ENCODE data around the gene RALGAPB. TPM values are rescaled to one million over a fixed set of nuclear protein-coding genes. Genes with fewer than 3 reads are reported as not detected.
A peak's percentile ranks its signal among the peaks of the same experiment; 100 is the strongest.

Gene RALGAPB
- total RNA-seq, 2 donors from 2014 or later: 50.2 to 51.5 TPM

- ATAC-seq (ENCODE audit: insufficient number of reproducible peaks, low FRiP score, low read depth) (no peak), DNase-seq (ENCODE audit: low spot score) (no peak)
- no peak overlapping the region for H3K27ac ChIP-seq
- H3K36me3 ChIP-seq: no peaks in the 10 kb centered on the region
- no peak for TF ChIP-seq CTCF (IDR thresholded peaks at IDR 0.05)
- H3K9me3 ChIP-seq: no peaks in the 10 kb centered on the region
- H3K27me3 ChIP-seq (replicated peaks; ENCODE audit: insufficient read depth): no peaks in the 10 kb centered on the region
- H3K4me3 ChIP-seq: no peak overlapping the region
- no peaks in the 10 kb centered on the region for H3K4me1 ChIP-seq (ENCODE audit: control insufficient read depth in 1 of 2, low read depth in 2 of 2)
Measured at GRCh38 chr20:38466171-38466570, 6.5 kb upstream of the RALGAPB start.

GRCh38 chr20:38466983-38467382 lies 5.7 kb upstream of the RALGAPB start:
- Histone ChIP-seq H3K36me3 (no peaks in the 10 kb centered on the region), H3K9me3 (no peaks in the 10 kb centered on the region), H3K27ac (no peak overlapping the region), H3K4me3 (no peak overlapping the region), H3K27me3 (replicated peaks; ENCODE audit: insufficient read depth) (no peaks in the 10 kb centered on the region), H3K4me1 (ENCODE audit: control insufficient read depth in 1 of 2, low read depth in 2 of 2) (no peaks in the 10 kb centered on the region)
- ATAC-seq (ENCODE audit: insufficient number of reproducible peaks, low FRiP score, low read depth) (no peak), DNase-seq (ENCODE audit: low spot score) (no peak)
- no peak for TF ChIP-seq CTCF (IDR thresholded peaks at IDR 0.05)

- no peaks in the 10 kb centered on the region for H3K27me3 ChIP-seq (replicated peaks; ENCODE audit: insufficient read depth)
- H3K36me3 ChIP-seq: no peaks in the 10 kb centered on the region
- ATAC-seq (ENCODE audit: insufficient number of reproducible peaks, low FRiP score, low read depth) (no peak), DNase-seq (ENCODE audit: low spot score) (no peak)
- H3K4me1 ChIP-seq (ENCODE audit: control insufficient read depth in 1 of 2, low read depth in 2 of 2): peaks cover 14 to 28% of the 10 kb centered on the region in 2 donors
- no peaks in the 10 kb centered on the region for H3K9me3 ChIP-seq
- H3K4me3 ChIP-seq: no peak overlapping the region
- H3K27ac ChIP-seq: peak overlapping the region in 1 of 2 donors; percentile 61
- no peak for TF ChIP-seq CTCF (IDR thresholded peaks at IDR 0.05)
Measured at GRCh38 chr20:38471245-38471644, 1.4 kb upstream of the RALGAPB start.

GRCh38 chr20:38471987-38472512 lies 593 bp upstream of the RALGAPB start:
- peak overlapping the region; percentile 61 to 93 for H3K27ac ChIP-seq
- no peaks in the 10 kb centered on the region for H3K9me3 ChIP-seq
- no peaks in the 10 kb centered on the region for H3K36me3 ChIP-seq
- no peak for TF ChIP-seq CTCF (IDR thresholded peaks at IDR 0.05)
- DNase-seq (ENCODE audit: low spot score) (no peak), ATAC-seq (ENCODE audit: insufficient number of reproducible peaks, low FRiP score, low read depth) (peak; percentile 13)
- H3K4me3 ChIP-seq: peak overlapping the region; percentile 93
- H3K4me1 ChIP-seq (ENCODE audit: control insufficient read depth in 1 of 2, low read depth in 2 of 2): peaks cover 14 to 28% of the 10 kb centered on the region in 2 donors
- no peaks in the 10 kb centered on the region for H3K27me3 ChIP-seq (replicated peaks; ENCODE audit: insufficient read depth)

GRCh38 chr20:38473367-38473795 lies 738 bp downstream of the RALGAPB start:
- H3K27me3 ChIP-seq (replicated peaks; ENCODE audit: insufficient read depth): no peaks in the 10 kb centered on the region
- no peak for ATAC-seq (ENCODE audit: insufficient number of reproducible peaks, low FRiP score, low read depth)

More at GRCh38 chr20:38473367-38473795, 738 bp downstream of the RALGAPB start:
- Histone ChIP-seq H3K4me1 (ENCODE audit: control insufficient read depth in 1 of 2, low read depth in 2 of 2) (peaks cover 17 to 28% of the 10 kb centered on the region in 2 donors), H3K27ac (peak overlapping the region; percentile 84 to 93), H3K9me3 (no peaks in the 10 kb centered on the region), H3K36me3 (no peaks in the 10 kb centered on the region), H3K4me3 (peak overlapping the region; percentile 93)
- DNase-seq (ENCODE audit: low spot score): no peak
- TF ChIP-seq CTCF (IDR thresholded peaks at IDR 0.05): no peak
